ENCODE measurements around the gene LSG1.

Gene LSG1

GRCh38 chr3:194672876-194673275 is 885 bp upstream of the LSG1 start:
- H3K27ac ChIP-seq, result peak overlapping the region; percentile 78
- no peak for TF ChIP-seq ZFX (IDR thresholded peaks at IDR 0.05; ENCODE audit: borderline replicate concordance)
- TF ChIP-seq CTCF (IDR thresholded peaks at IDR 0.05), result no peak

GRCh38 chr3:194671511-194671899 is 486 bp downstream of the LSG1 start:
- TF ChIP-seq ZFX (IDR thresholded peaks at IDR 0.05; ENCODE audit: borderline replicate concordance), result no peak
- TF ChIP-seq CTCF (IDR thresholded peaks at IDR 0.05), result peak; percentile 88
- H3K27ac ChIP-seq, result peak overlapping the region; percentile 78

- TF ChIP-seq ZFX (IDR thresholded peaks at IDR 0.05; ENCODE audit: borderline replicate concordance) (no peak), CTCF (IDR thresholded peaks at IDR 0.05) (no peak)
These were observed 4.6 kb downstream of the LSG1 start for GRCh38 chr3:194667363-194667762.

GRCh38 chr3:194664857-194665256 is 7.1 kb downstream of the LSG1 start:
- TF ChIP-seq ZFX (IDR thresholded peaks at IDR 0.05; ENCODE audit: borderline replicate concordance) (no peak), CTCF (IDR thresholded peaks at IDR 0.05) (no peak)
- H3K27ac ChIP-seq, result no peak overlapping the region

More at GRCh38 chr3:194667363-194667762, 4.6 kb downstream of the LSG1 start:
- H3K27ac ChIP-seq, result no peak overlapping the region

GRCh38 chr3:194661946-194662345 is 10.0 kb downstream of the LSG1 start:
- no peak for TF ChIP-seq ZFX (IDR thresholded peaks at IDR 0.05; ENCODE audit: borderline replicate concordance)
- no peak for TF ChIP-seq CTCF (IDR thresholded peaks at IDR 0.05)
- H3K27ac ChIP-seq, result no peak overlapping the region

- TF ChIP-seq ZFX (IDR thresholded peaks at IDR 0.05; ENCODE audit: borderline replicate concordance) (no peak), CTCF (IDR thresholded peaks at IDR 0.05) (no peak)
- H3K27ac ChIP-seq, result no peak overlapping the region
These were observed 10.6 kb downstream of the LSG1 start for GRCh38 chr3:194661374-194661773.

- no peak overlapping the region for H3K27ac ChIP-seq
- TF ChIP-seq CTCF (IDR thresholded peaks at IDR 0.05) (no peak), ZFX (IDR thresholded peaks at IDR 0.05; ENCODE audit: borderline replicate concordance) (no peak)
These were observed 12.2 kb downstream of the LSG1 start for GRCh38 chr3:194659778-194660177.

Measured in 22Rv1 (cell line).